SK-N-SH (cell line): ENCODE results near the gene TCHHL1. TPM values are rescaled to one million over a fixed set of nuclear protein-coding genes. Genes with fewer than 3 reads are reported as not detected.

Experiments
- CTCF ChIA-PET: fragments of 300-600, 350-600 bp; formaldehyde crosslinking; extraction: SDS; loops from one replicate; lab custom pipeline; 2021; lab: Yijun Ruan, JAX
- POLR2A ChIA-PET: fragments of 350-600 bp; sonication (Branson Sonifier 250); formaldehyde crosslinking; extraction: SDS; loops from one replicate; lab custom pipeline; 2020; ENCODE audit warnings: antibody characterized with exemption, inconsistent platforms; lab: Yijun Ruan, JAX
- DNase-seq: peaks from one replicate; pipeline ENCODE4 v3.0.0; 2012
- H2AFZ ChIP-seq: fragments of 200-600 bp; sonication (generic); 2 replicates; pipeline ENCODE4 v1.8.1; 2016; ENCODE audit warnings: antibody characterized with exemption, mild to moderate bottlenecking, low read depth
- H3F3A ChIP-seq: fragments of 200-600 bp; sonication (generic); replicated peaks from 2 replicates; pipeline ENCODE3; 2016; ENCODE audit warnings: antibody characterized with exemption, mild to moderate bottlenecking; ENCODE audit not compliant: insufficient read depth
- H3K27ac ChIP-seq, 2 experiments: fragments of 200-500 bp in 1 of 2; fragments of 200-600 bp in 1 of 2; sonication (Bioruptor generic) in 1 of 2; sonication (generic), shearing (Covaris generic) in 1 of 2; 2 replicates each; pipeline versions ENCODE4 v1.5.1 to v1.6.1; 2014 to 2016; ENCODE audit warnings: low read depth in 2 of 2, inconsistent platforms in 1 of 2, low read length in 1 of 2, mild to moderate bottlenecking in 1 of 2, mixed read lengths in 1 of 2
- H3K27me3 ChIP-seq: fragments of 200-600 bp; sonication (generic), shearing (Covaris generic); 2 replicates; pipeline ENCODE4 v1.6.1; 2016; ENCODE audit warnings: mixed run types; ENCODE audit not compliant: insufficient read depth
- H3K36me3 ChIP-seq, 2 experiments: fragments of 200-500 bp in 1 of 2; fragments of 200-600 bp in 1 of 2; sonication (Bioruptor generic) in 1 of 2; sonication (generic) in 1 of 2; replicated peaks in 1 of 2; 2 replicates each; pipeline versions ENCODE3 to v1.5.1; 2014 to 2016; ENCODE audit warnings: low read length in 1 of 2, mild to moderate bottlenecking in 1 of 2; ENCODE audit not compliant: insufficient read depth in 2 of 2, control insufficient read depth in 1 of 2
- H3K4me1 ChIP-seq, 2 experiments: fragments of 200-500 bp in 1 of 2; fragments of 200-600 bp in 1 of 2; sonication (Bioruptor generic) in 1 of 2; sonication (generic), shearing (Covaris generic) in 1 of 2; 2 replicates each; pipeline versions ENCODE4 v1.5.1 to v1.6.1; 2014 to 2016; ENCODE audit warnings: low read depth in 1 of 2, low read length in 1 of 2, mixed run types in 1 of 2; ENCODE audit not compliant: insufficient read depth in 2 of 2, control insufficient read depth in 1 of 2
- H3K4me2 ChIP-seq: fragments of 200-600 bp; sonication (generic), shearing (Covaris generic); 2 replicates; pipeline ENCODE4 v1.6.1; 2017; ENCODE audit warnings: mixed run types
- H3K4me3 ChIP-seq, 2 experiments: fragments of 200-500 bp in 1 of 2; fragments of 200-600 bp in 1 of 2; sonication (Bioruptor generic) in 1 of 2; sonication (generic), shearing (Covaris generic) in 1 of 2; 2 replicates each; pipeline versions ENCODE4 v1.5.1 to v1.8.1; 2014 to 2016; ENCODE audit warnings: low read depth in 2 of 2, inconsistent platforms in 1 of 2, low read length in 1 of 2, mild to moderate bottlenecking in 1 of 2, mixed read lengths in 1 of 2, moderate library complexity in 1 of 2
- H3K79me2 ChIP-seq: fragments of 200-600 bp; sonication (generic); 2 replicates; pipeline ENCODE4 v1.8.1; 2017; ENCODE audit warnings: mild to moderate bottlenecking; ENCODE audit not compliant: insufficient read depth
- H3K9ac ChIP-seq: fragments of 200-600 bp; sonication (generic); 2 replicates; pipeline ENCODE4 v1.6.1; 2017; ENCODE audit warnings: mixed run types
- H3K9me2 ChIP-seq: fragments of 200-600 bp; sonication (generic); 2 replicates; pipeline ENCODE4 v1.6.1; 2017; ENCODE audit warnings: mixed run types
- H3K9me3 ChIP-seq: fragments of 200-600 bp; sonication (generic); 2 replicates; pipeline ENCODE4 v1.6.1; 2017; ENCODE audit warnings: mixed run types, mild to moderate bottlenecking, moderate library complexity
- H4K20me1 ChIP-seq: fragments of 200-600 bp; sonication (generic); 2 replicates; pipeline ENCODE4 v1.6.1; 2017; ENCODE audit warnings: mild to moderate bottlenecking, mixed run types; ENCODE audit not compliant: insufficient read depth
- FOXM1 ChIP-seq: IDR thresholded peaks from 2 replicates; pipeline ENCODE4 v1.4.0; 2012; ENCODE audit warnings: low read depth, mild to moderate bottlenecking
- GABPA ChIP-seq: IDR thresholded peaks from 2 replicates; pipeline ENCODE4 v1.4.0; 2012; ENCODE audit warnings: low read depth, mild to moderate bottlenecking
- JUND ChIP-seq: IDR thresholded peaks from 2 replicates; pipeline ENCODE4 v1.4.0; 2012
- MAX ChIP-seq: IDR thresholded peaks from 2 replicates; pipeline ENCODE4 v1.4.0; 2012; ENCODE audit warnings: low read depth
- MXI1 ChIP-seq: IDR thresholded peaks from 2 replicates; pipeline ENCODE4 v1.6.1; 2012; ENCODE audit warnings: mild to moderate bottlenecking, low read depth, low read length, improper control_type of control experiment
- POLR2AphosphoS5 ChIP-seq: IDR thresholded peaks from 2 replicates; pipeline ENCODE4 v1.6.1; 2012; ENCODE audit warnings: low read depth, low read length
- REST ChIP-seq: IDR thresholded peaks from 2 replicates; pipeline ENCODE4 v1.6.1; 2012; ENCODE audit warnings: mild to moderate bottlenecking, low read depth, low read length, moderate library complexity
- RXRA ChIP-seq: IDR thresholded peaks from 2 replicates; pipeline ENCODE4 v1.4.0; 2012; ENCODE audit warnings: low read depth, mild to moderate bottlenecking, borderline replicate concordance
- SIN3A ChIP-seq: IDR thresholded peaks from 2 replicates; pipeline ENCODE4 v1.6.1; 2012; ENCODE audit warnings: low read depth, mild to moderate bottlenecking, low read length, moderate library complexity, borderline replicate concordance
- SMC3 ChIP-seq: IDR thresholded peaks from 2 replicates; pipeline ENCODE4 v1.6.1; 2012; ENCODE audit warnings: low read depth, low read length, improper control_type of control experiment
- TAF1 ChIP-seq: IDR thresholded peaks from 2 replicates; pipeline ENCODE4 v1.6.1; 2012; ENCODE audit warnings: low read depth, mild to moderate bottlenecking, low read length, moderate library complexity, borderline replicate concordance
- TCF12 ChIP-seq: IDR thresholded peaks from 2 replicates; pipeline ENCODE4 v1.4.0; 2012
- USF1 ChIP-seq: IDR thresholded peaks from 2 replicates; pipeline ENCODE4 v1.4.0; 2012; ENCODE audit warnings: low read depth, borderline replicate concordance
- USF2 ChIP-seq: fragments of 150-350 bp; IDR thresholded peaks from 2 replicates; pipeline ENCODE4 v1.6.1; 2017; ENCODE audit warnings: antibody characterized with exemption, low read length, low read depth, borderline replicate concordance
- YY1 ChIP-seq: IDR thresholded peaks from 2 replicates; pipeline ENCODE4 v1.4.0; 2012; ENCODE audit warnings: low read depth, mild to moderate bottlenecking
- WGBS: methylation state at CpG from one replicate; pipeline ENCODE4 v1.1.6; 2017; ENCODE audit warnings: low lambda C conversion rate; 5-methylcytosine and 5-hydroxymethylcytosine counted together
- polyA plus RNA-seq, 3 experiments: library from polyadenylated mRNA; depleted of rRNA; stranded (reverse); fragments of >200 nt; gene quantifications; 2 replicates each; pipeline ENCODE4 v1.2.3, GENCODE V29; 2012

The TCHHL1 gene
- polyA plus RNA-seq, 1 of the 3 experiments (the other 2 are of a cell fraction): not detected

GRCh38 chr1:152048416-152049009 lies 40.4 kb downstream of the TCHHL1 start:
- H3K4me3 ChIP-seq: peak overlapping the region; percentile 27 to 55
- H3K27me3 ChIP-seq: peaks cover 9% of the 10 kb centered on the region; the same call in 1 of the 2 replicates
- WGBS: 28% methylated on average over 5 of the region's 6 CpGs

More at GRCh38 chr1:152048416-152049009, 40.4 kb downstream of the TCHHL1 start:
- DNase-seq: no peak
- no peaks in the 10 kb centered on the region for H3K36me3 ChIP-seq
- H3F3A ChIP-seq: peaks cover 24% of the 10 kb centered on the region
- no peaks in the 10 kb centered on the region for H4K20me1 ChIP-seq
- H3K4me2 ChIP-seq: peak overlapping the region; percentile 77
- peak overlapping the region; percentile 90 to 97 for H3K27ac ChIP-seq
- H3K9me2 ChIP-seq: no peaks in the 10 kb centered on the region
- TF ChIP-seq TCF12 (peak; percentile 37; the same call in 1 of the 2 replicates), USF2 (no peak), RXRA (no peak), FOXM1 (no peak), REST (no peak), JUND (0 out of 2 replicates have a peak, but pooled peaks have one; percentile 0), MAX (no peak), MXI1 (no peak), TAF1 (no peak), SMC3 (no peak), GABPA (no peak), YY1 (no peak), USF1 (no peak), POLR2AphosphoS5 (no peak), SIN3A (no peak)
- ChIA-PET CTCF (interaction anchor here (1.0 to 3.0 kb wide), 4 partner anchors 14 to 410 kb away, joined by 3 to 12 read pairs (median 4); no protein-coding TSS in a partner anchor), POLR2A (no interaction called here)
- H3K4me1 ChIP-seq: peaks cover 11 to 12% of the 10 kb centered on the region in 2 experiments; a peak in 3 of 4 replicates
- peak overlapping the region; percentile 77 for H2AFZ ChIP-seq
- H3K9me3 ChIP-seq: no peaks in the 10 kb centered on the region
- peak overlapping the region; percentile 85 for H3K9ac ChIP-seq
- H3K79me2 ChIP-seq: no peaks in the 10 kb centered on the region
